CD4-positive, alpha-beta T cell treated with Interferon alpha-2 for 1 hour (primary cell): ENCODE results near the gene CDK6.
"Not testable (repeated sequence)": the region's sequence is repeated elsewhere in the genome, so short reads cannot be mapped to it uniquely, and the experiment has no call there.

Experiments
- DNase-seq, 2 donors: peaks; one replicate each; pipeline ENCODE4 v3.0.0-alpha.2; 2020 to 2022

The CDK6 gene

DNA sequence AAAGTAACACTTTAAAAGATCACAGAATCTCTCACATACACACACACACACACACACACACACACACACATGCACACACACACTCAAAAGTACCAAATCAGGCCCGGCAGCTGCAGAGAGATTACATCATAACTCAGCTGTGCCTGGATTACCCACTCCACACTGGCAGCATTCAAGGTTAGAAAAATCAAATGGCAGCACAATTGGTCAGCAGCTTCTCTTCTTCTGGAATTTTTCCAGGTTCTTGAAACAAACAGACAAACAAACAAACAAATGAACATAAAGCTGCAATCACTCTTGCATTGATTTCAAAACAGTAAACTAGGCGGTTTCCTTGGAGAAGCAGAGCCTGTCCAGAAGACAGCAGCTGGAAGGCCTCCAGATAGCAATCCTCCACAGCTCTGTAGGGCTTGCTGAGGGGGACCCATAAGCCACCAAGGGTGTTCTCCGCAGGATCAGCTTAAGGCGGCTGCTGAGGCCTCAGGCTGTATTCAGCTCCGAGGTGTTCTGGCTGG is 221.7 kb downstream of the CDK6 start:
- DNase-seq = no peak

GRCh38 chr7:92613720-92614119 is 222.7 kb downstream of the CDK6 start:
- no peak for DNase-seq

GRCh38 chr7:92613214-92613613 is 223.2 kb downstream of the CDK6 start:
- DNase-seq = no peak

GRCh38 chr7:92612501-92612900 is 223.9 kb downstream of the CDK6 start:
- DNase-seq = no peak

DNA sequence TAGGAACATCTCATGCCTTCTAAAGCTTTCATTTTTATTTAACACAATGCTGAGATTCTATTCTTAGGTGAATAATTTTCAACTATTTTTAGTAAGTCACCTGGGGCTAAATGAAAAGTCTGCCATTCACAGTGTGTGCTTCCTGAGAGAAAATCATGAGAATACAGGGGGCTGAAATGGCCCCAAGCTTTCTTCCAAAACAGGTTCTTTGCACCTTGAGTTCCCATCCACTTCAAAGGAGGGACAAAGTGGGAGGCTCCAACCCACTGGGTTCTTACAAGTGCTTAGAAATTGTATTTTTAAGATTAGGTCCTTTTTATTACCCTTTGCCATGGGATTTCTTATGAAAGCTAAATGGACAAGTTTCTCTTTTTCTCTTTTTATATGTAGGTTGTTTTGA is 224.6 kb downstream of the CDK6 start:
- no peak for DNase-seq

DNA sequence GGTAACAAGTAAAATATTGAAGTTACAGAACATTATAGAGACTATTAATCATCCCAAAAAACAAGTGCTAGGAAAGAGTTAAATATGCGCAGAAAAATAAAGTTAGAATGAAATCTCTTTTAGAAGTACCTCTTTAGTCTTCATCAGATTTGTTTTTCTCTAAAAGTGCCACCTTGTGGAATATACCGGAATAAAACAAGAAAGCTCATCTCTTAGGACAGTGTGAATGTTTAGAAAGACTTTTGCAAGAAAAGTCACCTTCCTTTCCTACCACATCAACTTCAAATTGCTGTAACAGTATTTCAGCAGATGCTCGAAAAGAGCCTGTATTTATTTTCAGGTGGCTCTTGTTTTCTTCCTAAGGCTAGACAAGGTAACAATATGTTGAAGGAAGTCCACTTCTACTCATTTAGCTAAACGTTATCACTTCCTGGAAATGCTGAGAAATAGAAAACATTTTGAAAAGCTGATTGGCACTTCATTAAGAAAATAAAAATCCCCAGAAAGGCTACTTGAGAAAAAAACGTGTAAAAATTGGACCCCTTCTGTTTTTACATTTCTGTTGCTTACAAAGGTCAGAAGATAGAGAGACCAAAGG is 226.4 kb downstream of the CDK6 start:
- peak in 1 of 2 donors; percentile 44 for DNase-seq

DNA sequence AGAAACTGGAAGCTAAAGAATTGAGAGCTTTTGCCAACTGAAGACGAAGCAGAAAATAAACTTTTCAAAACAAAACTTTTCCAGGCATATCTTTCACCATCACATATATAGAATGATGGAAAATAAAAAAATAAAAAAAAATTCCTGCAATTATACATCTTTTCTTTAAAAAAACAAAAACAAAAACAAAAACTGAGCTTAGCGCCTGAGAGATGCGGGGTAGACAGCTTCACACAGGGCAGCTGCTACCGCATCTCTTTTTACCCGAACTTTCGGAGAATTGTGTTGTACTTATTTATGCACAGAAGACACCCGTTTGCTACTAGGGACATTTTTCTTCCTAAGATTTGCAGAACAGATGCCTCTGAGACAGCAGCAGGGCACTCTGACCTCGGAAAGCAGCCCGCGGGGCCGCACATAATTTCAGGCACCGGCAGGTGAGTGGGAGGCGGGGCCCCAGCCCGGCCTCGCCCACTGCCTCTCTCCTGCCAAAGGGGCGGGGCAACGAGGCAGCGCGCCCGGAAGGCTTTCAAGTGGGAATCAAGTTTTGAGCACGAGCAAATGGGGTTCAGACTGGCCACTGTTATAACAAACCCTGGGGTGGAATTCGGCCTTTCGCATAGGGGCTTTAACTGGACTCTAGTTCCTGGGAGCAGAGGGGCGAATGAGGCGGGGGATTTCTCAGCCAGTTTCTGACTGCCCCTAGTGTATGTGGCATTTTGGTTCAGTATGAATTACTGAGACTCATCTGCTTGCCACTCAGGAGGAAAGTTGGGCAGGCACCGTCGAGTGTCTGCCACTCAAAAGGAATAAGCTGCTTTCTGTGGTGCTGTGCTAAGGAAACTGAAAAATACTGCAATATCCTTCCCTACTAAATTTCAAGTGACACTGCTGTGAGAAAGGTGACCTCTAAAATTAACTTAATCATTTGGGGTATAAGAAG is 227.7 kb downstream of the CDK6 start:
- DNase-seq = no peak

DNA sequence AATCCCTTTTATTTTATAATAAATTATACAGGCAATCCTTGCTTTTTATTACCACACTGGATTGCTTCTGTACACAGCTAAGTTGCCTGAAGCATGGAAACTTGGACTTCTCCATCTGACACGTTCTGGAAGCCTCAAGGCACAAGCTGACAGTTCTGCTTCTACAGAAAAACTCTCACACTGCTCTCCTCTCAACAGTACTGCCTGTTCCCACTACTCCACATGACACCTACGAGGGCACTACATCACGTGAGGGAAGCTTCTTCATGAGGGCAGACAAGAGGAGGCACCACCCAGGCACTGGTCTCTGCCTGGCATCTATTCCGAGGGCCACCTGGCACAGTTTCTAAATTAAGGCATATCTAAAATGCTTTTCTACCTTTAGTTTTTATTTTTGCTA is 229.4 kb downstream of the CDK6 start:
- DNase-seq = no peak

DNA sequence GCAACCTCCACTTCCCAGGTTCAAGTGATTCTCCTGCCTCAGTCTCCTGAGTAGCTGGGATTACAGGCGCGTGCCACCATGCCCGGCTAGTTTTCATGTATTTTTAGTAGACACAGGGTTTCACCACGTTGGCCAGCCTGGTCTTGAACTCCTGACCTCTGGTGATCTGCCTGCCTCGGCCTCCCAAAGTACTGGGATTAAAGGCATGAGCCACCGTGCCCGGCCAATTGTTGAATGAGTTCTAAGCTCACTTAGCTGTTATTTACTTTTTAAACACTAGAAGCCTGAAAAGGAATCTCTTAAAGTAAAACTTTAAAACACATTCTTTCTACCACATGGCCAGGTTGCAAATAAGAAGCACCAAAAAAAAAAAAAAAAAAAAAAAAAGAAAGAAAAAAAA is 231.9 kb downstream of the CDK6 start:
- DNase-seq = not testable (repeated sequence)

GRCh38 chr7:92603089-92603445 is 233.3 kb downstream of the CDK6 start:
- DNase-seq = no peak

GRCh38 chr7:92602352-92603088 is 233.9 kb downstream of the CDK6 start:
- DNase-seq = no peak

- DNase-seq = no peak
These were observed 237.9 kb downstream of the CDK6 start for GRCh38 chr7:92598310-92598981.

DNA sequence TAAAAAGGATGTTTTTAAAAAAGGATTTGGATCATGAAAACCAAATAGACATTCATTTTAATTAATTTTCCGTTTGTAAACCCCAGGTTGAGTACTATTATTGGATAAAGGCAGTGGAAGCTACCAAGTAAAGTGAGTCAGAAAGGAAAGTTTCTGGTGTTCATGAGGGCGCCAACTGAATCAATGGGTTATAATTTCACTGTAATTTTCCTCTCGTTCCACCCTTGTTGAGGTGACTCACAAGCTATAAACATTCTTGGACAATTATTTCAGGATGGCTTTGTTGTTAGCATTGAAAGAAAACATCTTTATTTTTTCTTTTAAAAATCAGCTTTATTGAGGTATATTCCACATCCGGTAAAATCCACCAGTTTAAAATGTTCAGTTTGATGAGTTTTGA is 241.1 kb downstream of the CDK6 start:
- DNase-seq = no peak

DNA sequence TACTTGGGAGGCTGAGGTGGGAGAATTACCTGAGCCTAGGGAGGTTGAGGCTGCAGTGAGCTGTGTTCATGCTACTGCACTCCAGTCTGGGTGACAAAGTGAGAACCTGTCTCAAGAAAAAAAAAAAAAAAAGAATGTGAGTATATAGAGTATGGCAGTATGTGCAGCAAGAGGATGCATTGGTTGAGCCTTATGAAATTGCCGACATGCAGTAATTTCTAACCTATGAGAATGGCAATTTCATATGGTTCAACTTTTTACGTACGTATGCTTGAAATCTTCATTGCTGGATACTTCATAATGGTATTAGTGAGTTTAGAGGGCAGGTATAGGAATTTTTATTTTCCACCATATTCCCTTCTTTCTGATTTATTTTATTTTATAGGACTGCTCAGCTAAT is 241.6 kb downstream of the CDK6 start:
- DNase-seq = no peak

GRCh38 chr7:92590711-92591310 is 245.6 kb downstream of the CDK6 start:
- no peak for DNase-seq

GRCh38 chr7:92589056-92589455 is 247.3 kb downstream of the CDK6 start:
- no peak for DNase-seq

DNA sequence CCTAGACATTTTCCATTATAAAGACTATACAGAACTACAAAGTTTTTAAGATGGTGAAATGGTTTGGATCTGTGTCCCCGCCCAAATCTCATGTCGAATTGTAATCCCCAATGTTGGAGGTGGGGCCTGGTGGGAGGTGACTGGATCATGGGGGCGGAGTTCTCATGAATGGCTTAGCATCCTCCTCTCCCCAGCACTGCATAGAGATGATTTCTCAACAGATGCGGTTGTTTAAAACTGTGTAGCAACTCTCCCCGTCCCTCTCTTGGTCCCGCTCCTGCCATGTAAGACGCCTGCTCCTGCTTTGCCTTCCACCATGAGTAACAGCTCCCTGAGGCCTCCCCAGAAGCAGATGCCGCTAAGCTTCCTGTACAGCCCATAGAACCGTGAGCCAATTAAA is 247.8 kb downstream of the CDK6 start:
- DNase-seq = no peak

DNA sequence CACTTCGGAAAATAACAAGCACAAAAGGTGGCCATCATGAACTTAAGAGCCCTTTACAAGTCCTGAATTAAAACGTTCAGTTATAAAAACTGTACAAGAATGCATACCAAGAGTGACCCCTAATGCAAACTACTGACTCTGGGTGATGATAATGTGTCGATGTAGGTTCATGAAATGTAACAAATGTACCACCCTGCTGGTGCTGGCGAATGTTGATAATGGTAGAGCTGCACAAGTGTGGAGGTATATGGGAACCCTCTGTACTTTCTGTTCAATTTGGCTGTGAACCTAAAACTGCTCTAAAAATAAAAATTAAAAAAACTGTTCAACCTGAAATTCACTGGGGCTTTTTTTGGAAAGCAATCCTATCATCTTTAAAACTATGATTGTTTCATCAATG is 249.5 kb downstream of the CDK6 start:
- DNase-seq = no peak

GRCh38 chr7:92586403-92586802 is 250.0 kb downstream of the CDK6 start:
- DNase-seq = no peak

DNA sequence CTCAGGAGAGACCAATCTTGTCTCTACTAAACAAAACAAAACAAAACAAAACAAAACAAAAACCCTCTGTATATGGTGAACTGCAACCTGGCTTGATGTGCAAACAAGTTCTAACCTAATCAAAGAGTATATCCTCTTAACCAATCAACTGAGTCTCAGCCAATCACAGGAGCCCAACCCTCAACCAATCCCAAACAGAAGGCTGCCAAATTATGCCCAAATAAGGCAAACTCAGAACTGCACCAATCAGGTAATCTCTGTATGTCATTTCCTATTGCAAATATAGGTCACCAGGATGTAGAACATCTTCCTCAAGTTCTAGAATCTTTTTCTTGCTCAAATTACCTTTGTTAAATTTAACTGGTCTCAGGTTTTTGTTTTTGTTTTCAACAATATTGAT is 251.4 kb downstream of the CDK6 start:
- DNase-seq = peak in 1 of 2 donors; percentile 40

GRCh38 chr7:92582948-92583347 is 253.4 kb downstream of the CDK6 start:
- no peak for DNase-seq

- no peak for DNase-seq
These were observed 260.1 kb downstream of the CDK6 start for GRCh38 chr7:92576296-92576695.

DNA sequence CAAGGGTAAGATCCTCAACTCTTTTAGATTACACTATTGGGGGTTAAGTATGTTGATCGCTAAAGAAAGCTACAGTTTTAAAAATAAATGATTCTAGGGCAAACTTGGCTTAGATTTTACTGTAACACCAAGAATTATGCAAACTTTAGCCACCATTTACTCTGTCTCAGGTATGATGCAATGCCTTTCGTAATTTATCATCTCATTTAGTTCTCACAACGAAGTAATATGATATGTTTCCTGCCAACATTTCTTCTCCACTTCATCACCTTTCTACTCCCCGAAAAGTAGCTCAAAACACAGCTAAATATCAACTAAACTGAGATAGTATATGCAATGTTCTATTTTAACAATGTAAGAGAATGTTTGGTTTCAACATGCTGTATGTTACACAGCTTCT is 267.2 kb downstream of the CDK6 start:
- no peak for DNase-seq
